Measurements from ENCODE around the gene LIPK.

- no peak for TF ChIP-seq POLR2A (IDR thresholded peaks at IDR 0.05; ENCODE audit: control extremely low read depth in 1 of 2, low read depth in 2 of 2, low read length in 2 of 2)
- TF ChIP-seq CTCF (IDR thresholded peaks at IDR 0.05; ENCODE audit: control extremely low read depth in 1 of 3, insufficient read depth in 1 of 3, low read depth in 1 of 3, low read length in 3 of 3), result no peak
- no peak for TF ChIP-seq SIN3A (conservative IDR thresholded peaks at IDR 0.05 in 1 of 2, IDR thresholded peaks at IDR 0.05 in 1 of 2; ENCODE audit: low read depth in 1 of 2, low read length in 2 of 2)
- TF ChIP-seq CREB1 (IDR thresholded peaks at IDR 0.05), result no peak
Observed at GRCh38 chr10:88735661-88736060, 29.6 kb downstream of the LIPK start.

All from H1 (cell line).